B cell (primary cell): Measurements from ENCODE around the gene TMEM53. TPM values are rescaled to one million over a fixed set of nuclear protein-coding genes. Genes with fewer than 3 reads are reported as not detected.

ENCODE experiments used
- ATAC-seq: fragments of 200-7000 bp; cut with Tn5 transposase; one replicate; pipeline ENCODE4 v1.10.0; 2021; ENCODE audit warnings: low read depth, mild to moderate bottlenecking, moderate number of reproducible peaks, moderate library complexity
- CTCF ChIA-PET: fragments of 350-600 bp; sonication (Branson Sonifier 250); formaldehyde crosslinking; loops from one replicate; lab custom pipeline; 2021; ENCODE audit warnings: antibody characterized with exemption, inconsistent platforms; lab: Charles Lee
- POLR2A ChIA-PET: fragments of 350-600 bp; sonication (Branson Sonifier 250); formaldehyde crosslinking; loops from one replicate; lab custom pipeline; 2021; ENCODE audit warnings: antibody characterized with exemption; lab: Charles Lee
- DNase-seq: peaks from one replicate; pipeline ENCODE4 v3.0.0; 2013
- H2AFZ ChIP-seq: 2 replicates; pipeline ENCODE4 v1.6.1; 2012; ENCODE audit warnings: mild to moderate bottlenecking, low read depth, low read length; ENCODE audit not compliant: insufficient read depth, poor library complexity, severe bottlenecking
- H3K27ac ChIP-seq, 2 donors: 1 replicate in 1 of 2; 2 replicates in 1 of 2; pipeline ENCODE4 v1.5.1; 2012 to 2013; ENCODE audit warnings: low read length in 2 of 2, mild to moderate bottlenecking in 2 of 2, moderate library complexity in 1 of 2
- H3K27me3 ChIP-seq, 4 experiments: fragments of 200-600 bp in 1 of 4; sonication (generic) in 1 of 4; replicated peaks in 1 of 4; 1 replicate in 2 of 4; 2 replicates in 2 of 4; pipeline versions ENCODE4 v1.6.1 to v1.7.0; 2013 to 2016; ENCODE audit warnings: low read length in 3 of 4, mild to moderate bottlenecking in 2 of 4, mixed read lengths in 1 of 4, moderate library complexity in 1 of 4; ENCODE audit not compliant: insufficient read depth in 4 of 4, control insufficient read depth in 3 of 4; ENCODE audit errors: control extremely low read depth in 1 of 4
- H3K36me3 ChIP-seq, 2 experiments: replicated peaks in 1 of 2; 1 replicate in 1 of 2; 2 replicates in 1 of 2; pipeline versions ENCODE4 v1.6.1 to v1.7.1; 2013; ENCODE audit warnings: low read length in 1 of 2; ENCODE audit not compliant: insufficient read depth in 2 of 2, control insufficient read depth in 1 of 2; ENCODE audit errors: control extremely low read depth in 1 of 2, extremely low read depth in 1 of 2
- H3K4me1 ChIP-seq, 2 donors: fragments of 200-600 bp in 1 of 2; sonication (generic) in 1 of 2; 1 replicate in 1 of 2; 2 replicates in 1 of 2; pipeline versions ENCODE4 v1.5.1 to v1.6.1; 2013 to 2017; ENCODE audit warnings: low read length in 2 of 2; ENCODE audit not compliant: control insufficient read depth in 2 of 2, insufficient read depth in 2 of 2
- H3K4me2 ChIP-seq: replicated peaks from 2 replicates; pipeline ENCODE3; 2012; ENCODE audit warnings: mild to moderate bottlenecking, low read depth, low read length; ENCODE audit not compliant: poor library complexity, severe bottlenecking
- H3K4me3 ChIP-seq, 5 experiments: fragments of 200-600 bp in 1 of 5; sonication (generic) in 1 of 5; 1 replicate in 3 of 5; 2 replicates in 2 of 5; pipeline versions ENCODE4 v1.5.1 to v1.7.0; 2011 to 2016; ENCODE audit warnings: low read length in 4 of 5, mild to moderate bottlenecking in 4 of 5, low read depth in 2 of 5, control low read depth in 1 of 5, moderate library complexity in 1 of 5; ENCODE audit not compliant: insufficient read depth in 1 of 5; ENCODE audit errors: control extremely low read depth in 1 of 5, extremely low read depth in 1 of 5
- H3K79me2 ChIP-seq: fragments of 200-600 bp; sonication (generic); one replicate; pipeline ENCODE4 v1.6.0; 2016; ENCODE audit warnings: low read length; ENCODE audit not compliant: control insufficient read depth, insufficient read depth
- H3K9ac ChIP-seq: fragments of 200-600 bp; sonication (generic); 2 replicates; pipeline ENCODE4 v1.6.1; 2017; ENCODE audit warnings: mild to moderate bottlenecking, low read length, moderate library complexity
- H3K9me3 ChIP-seq, 3 donors: one replicate each; pipeline versions ENCODE4 v1.6.1 to v1.7.1; 2013; ENCODE audit warnings: low read length in 2 of 3; ENCODE audit not compliant: control insufficient read depth in 2 of 3, insufficient read depth in 1 of 3; ENCODE audit errors: control extremely low read depth in 1 of 3
- H4K20me1 ChIP-seq: 2 replicates; pipeline ENCODE4 v1.6.0; 2012; ENCODE audit warnings: mild to moderate bottlenecking, low read length; ENCODE audit not compliant: insufficient read depth, control insufficient read depth, poor library complexity, severe bottlenecking
- H3K27ac Mint-ChIP-seq: one replicate; pipeline ENCODE4 v1.8.0; 2021; ENCODE audit warnings: mixed read lengths
- H3K27me3 Mint-ChIP-seq: one replicate; pipeline ENCODE4 v1.8.0; 2021; ENCODE audit warnings: mixed read lengths
- H3K4me1 Mint-ChIP-seq: one replicate; pipeline ENCODE4 v1.8.0; 2021; ENCODE audit warnings: mixed read lengths
- H3K4me3 Mint-ChIP-seq: one replicate; pipeline ENCODE4 v1.8.0; 2021; ENCODE audit warnings: mixed read lengths
- H3K9me3 Mint-ChIP-seq: one replicate; pipeline ENCODE4 v1.8.0; 2022; ENCODE audit warnings: mixed read lengths; ENCODE audit not compliant: insufficient read depth
- EZH2 ChIP-seq: IDR thresholded peaks from 2 replicates; pipeline ENCODE4 v1.6.1; 2012; ENCODE audit warnings: borderline replicate concordance, low read depth, mild to moderate bottlenecking, moderate library complexity, low read length; ENCODE audit not compliant: insufficient read depth, poor library complexity, severe bottlenecking
- WGBS: methylation state at CpG from one replicate; pipeline ENCODE4 v1.1.5; 2013; ENCODE audit warnings: missing lambda C conversion rate; ENCODE audit not compliant: insufficient coverage; 5-methylcytosine and 5-hydroxymethylcytosine counted together
- intact Hi-C: fragments of 100-400 bp; cut with micrococcal nuclease; formaldehyde crosslinking; loops from one replicate; pipeline ENCODE4 v1.10.0; 2022
- polyA plus RNA-seq: library from polyadenylated mRNA; depleted of rRNA; stranded (reverse); fragments of >200 nt; gene quantifications from 2 replicates; pipeline ENCODE4 v1.2.3, GENCODE V29; 2012
- total RNA-seq, 2 donors: library from RNA; stranded (reverse); fragments of 120-200 nt in 1 of 2; gene quantifications; 1 replicate in 1 of 2; 2 replicates in 1 of 2; pipeline versions ENCODE4 v1.2.3 to v1.2.4, GENCODE V29; 2013 to 2022
- TF ChIP-seq, protein P1 (sequence below): fragments of 200-600 bp; IDR thresholded peaks from one replicate; pipeline ENCODE4 v1.8.0; 2022; ENCODE audit warnings: antibody characterized with exemption, mild to moderate bottlenecking

The TMEM53 gene
- total and polyA plus RNA-seq, 2 donors (not counting 1 experiment from before 2014, with no cell fraction given) = 6.5 to 6.8 TPM

DNA sequence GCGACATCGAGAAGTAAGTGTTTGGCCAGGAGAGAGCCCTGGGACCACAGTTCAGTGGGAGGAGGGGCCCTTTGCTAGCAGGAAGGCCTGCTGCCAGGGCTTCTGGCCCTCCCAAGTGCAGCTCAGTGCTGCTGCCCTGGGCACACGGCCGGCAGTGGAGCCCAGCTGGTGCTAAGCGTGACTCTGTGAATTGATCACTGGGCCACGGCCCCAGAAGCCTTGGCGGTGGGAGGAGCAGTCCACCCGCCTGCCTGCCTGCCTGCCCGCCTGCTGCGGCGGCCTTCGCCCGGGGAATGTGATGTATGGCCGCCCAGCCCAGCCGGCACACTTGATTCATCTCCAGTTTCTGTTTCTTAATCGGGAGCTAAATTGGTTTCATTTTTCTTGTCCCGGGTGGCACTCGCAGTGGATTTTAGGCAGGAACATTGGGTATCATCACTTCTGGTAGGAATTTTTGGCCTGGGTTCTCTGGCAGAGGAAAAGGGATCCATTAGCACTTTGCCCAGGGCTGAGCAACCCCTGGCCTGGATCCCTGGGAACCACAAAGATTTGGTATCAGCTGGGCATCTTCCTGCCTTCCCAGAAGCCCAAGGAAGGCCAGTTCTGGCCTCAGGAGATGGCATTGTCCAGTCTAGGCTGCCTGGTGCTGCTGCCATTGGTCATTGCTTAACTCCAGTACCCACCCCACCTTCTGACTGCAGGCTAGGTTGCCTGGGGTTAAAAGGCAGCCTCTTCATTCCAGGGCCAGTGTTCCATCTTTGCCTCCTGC is 28.6 kb downstream of the TMEM53 start:
- Mint-ChIP-seq H3K9me3 (no peaks in the 10 kb centered on the region), H3K4me1 (no peaks in the 10 kb centered on the region), H3K27me3 (no peaks in the 10 kb centered on the region), H3K4me3 (no peak overlapping the region), H3K27ac (no peak overlapping the region)
- intact Hi-C loops = no loop called here
- H4K20me1 ChIP-seq = peaks cover 49% of the 10 kb centered on the region
- WGBS = 96% methylated on average over 18 of the region's 18 CpGs
- no peak overlapping the region for H3K4me3 ChIP-seq
- TF ChIP-seq, protein P1, sequence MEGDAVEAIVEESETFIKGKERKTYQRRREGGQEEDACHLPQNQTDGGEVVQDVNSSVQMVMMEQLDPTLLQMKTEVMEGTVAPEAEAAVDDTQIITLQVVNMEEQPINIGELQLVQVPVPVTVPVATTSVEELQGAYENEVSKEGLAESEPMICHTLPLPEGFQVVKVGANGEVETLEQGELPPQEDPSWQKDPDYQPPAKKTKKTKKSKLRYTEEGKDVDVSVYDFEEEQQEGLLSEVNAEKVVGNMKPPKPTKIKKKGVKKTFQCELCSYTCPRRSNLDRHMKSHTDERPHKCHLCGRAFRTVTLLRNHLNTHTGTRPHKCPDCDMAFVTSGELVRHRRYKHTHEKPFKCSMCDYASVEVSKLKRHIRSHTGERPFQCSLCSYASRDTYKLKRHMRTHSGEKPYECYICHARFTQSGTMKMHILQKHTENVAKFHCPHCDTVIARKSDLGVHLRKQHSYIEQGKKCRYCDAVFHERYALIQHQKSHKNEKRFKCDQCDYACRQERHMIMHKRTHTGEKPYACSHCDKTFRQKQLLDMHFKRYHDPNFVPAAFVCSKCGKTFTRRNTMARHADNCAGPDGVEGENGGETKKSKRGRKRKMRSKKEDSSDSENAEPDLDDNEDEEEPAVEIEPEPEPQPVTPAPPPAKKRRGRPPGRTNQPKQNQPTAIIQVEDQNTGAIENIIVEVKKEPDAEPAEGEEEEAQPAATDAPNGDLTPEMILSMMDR = no peak
- no peak for TF ChIP-seq EZH2
- POLR2A ChIA-PET = no interaction called here
- H3K4me2 ChIP-seq = no peak overlapping the region
- DNase-seq = no peak
- no peak for ATAC-seq
- H3K36me3 ChIP-seq = peaks cover 0 to 96% of the 10 kb centered on the region in 2 experiments
- H3K27me3 ChIP-seq = no peaks in the 10 kb centered on the region
- H2AFZ ChIP-seq = no peak overlapping the region
- H3K4me1 ChIP-seq = no peaks in the 10 kb centered on the region
- H3K9me3 ChIP-seq = no peaks in the 10 kb centered on the region
- H3K27ac ChIP-seq = no peak overlapping the region
- no peaks in the 10 kb centered on the region for H3K79me2 ChIP-seq
- CTCF ChIA-PET = no interaction called here
- no peak overlapping the region for H3K9ac ChIP-seq

DNA sequence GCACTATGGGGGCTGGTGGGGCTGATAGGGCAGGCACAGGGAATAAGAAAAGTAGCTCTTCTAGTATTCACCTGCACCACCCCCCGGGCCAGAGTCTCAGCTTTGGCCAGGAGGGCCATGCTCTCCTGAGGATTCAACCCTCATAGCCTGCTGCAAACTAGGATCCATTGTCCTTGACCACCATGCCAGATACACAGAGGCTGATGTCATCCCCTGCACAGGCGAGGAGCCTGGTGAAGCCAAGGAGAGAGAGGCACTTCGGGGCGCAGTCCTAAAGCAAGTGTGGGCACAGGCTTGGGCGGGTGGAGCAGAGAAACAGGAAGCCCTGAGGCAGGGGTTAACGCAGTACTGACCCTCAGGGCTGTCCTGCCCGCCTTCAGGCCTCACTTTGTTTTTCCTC is 29.5 kb downstream of the TMEM53 start:
- H4K20me1 ChIP-seq = peaks cover 58% of the 10 kb centered on the region
- H3K9ac ChIP-seq = no peak overlapping the region
- H3K79me2 ChIP-seq = no peaks in the 10 kb centered on the region
- Mint-ChIP-seq H3K27ac (no peak overlapping the region), H3K9me3 (no peaks in the 10 kb centered on the region), H3K4me3 (no peak overlapping the region), H3K4me1 (no peaks in the 10 kb centered on the region), H3K27me3 (no peaks in the 10 kb centered on the region)
- no peak overlapping the region for H3K4me2 ChIP-seq
- DNase-seq (no peak), ATAC-seq (no peak)
- ChIA-PET CTCF (interaction anchor here (1.3 kb wide), 1 partner anchor 8 kb away, joined by 7 read pairs; no protein-coding TSS in a partner anchor), POLR2A (no interaction called here)
- H3K4me1 ChIP-seq = no peaks in the 10 kb centered on the region
- no peaks in the 10 kb centered on the region for H3K9me3 ChIP-seq
- no peak for TF ChIP-seq EZH2
- TF ChIP-seq, protein P1 = no peak
- intact Hi-C loops = no loop called here
- WGBS = 95% methylated on average over 5 of the region's 7 CpGs
- no peak overlapping the region for H3K27ac ChIP-seq
- H3K27me3 ChIP-seq = no peaks in the 10 kb centered on the region
- H2AFZ ChIP-seq = no peak overlapping the region
- no peak overlapping the region for H3K4me3 ChIP-seq
- peaks cover 3 to 97% of the 10 kb centered on the region in 2 experiments for H3K36me3 ChIP-seq
